T-helper 17 cell (primary cell): Measurements from ENCODE around the gene CDK15. TPM values are rescaled to one million over a fixed set of nuclear protein-coding genes. Genes with fewer than 3 reads are reported as not detected.

Experiments
- ATAC-seq: fragments of 150-1000 bp; cut with Tn5 transposase; 2 replicates; pipeline ENCODE4 v1.10.0; 2021; ENCODE audit warnings: mild to moderate bottlenecking, moderate library complexity
- DNase-seq, 3 donors: peaks; one replicate each; pipeline versions ENCODE4 v3.0.0 to v3.0.0-alpha.2; 2020 to 2021
- H3K9me3 ChIP-seq: one replicate; pipeline ENCODE4 v1.7.0; 2013; ENCODE audit warnings: low read length, mild to moderate bottlenecking; ENCODE audit not compliant: control insufficient read depth, poor library complexity, severe bottlenecking
- H3K27ac Mint-ChIP-seq: one replicate; pipeline ENCODE4 v1.8.0; 2022; ENCODE audit warnings: mild to moderate bottlenecking, moderate library complexity, mixed read lengths
- H3K27me3 Mint-ChIP-seq: one replicate; pipeline ENCODE4 v1.8.0; 2022; ENCODE audit warnings: mixed read lengths
- H3K36me3 Mint-ChIP-seq: one replicate; pipeline ENCODE4 v1.8.0; 2022; ENCODE audit warnings: low read depth, mixed read lengths
- H3K4me1 Mint-ChIP-seq: one replicate; pipeline ENCODE4 v1.8.0; 2022; ENCODE audit warnings: mild to moderate bottlenecking, mixed read lengths
- H3K4me3 Mint-ChIP-seq: one replicate; pipeline ENCODE4 v1.8.0; 2022; ENCODE audit warnings: mild to moderate bottlenecking, moderate library complexity, mixed read lengths
- total RNA-seq, 4 donors: library from RNA in 2 of 4; stranded (reverse) in 2 of 4; gene quantifications; one replicate each; pipeline ENCODE4 v1.2.3 and lab custom pipeline; 2022 to 2026

Gene CDK15
- total RNA-seq, 2 donors from 2014 or later = not detected

DNA sequence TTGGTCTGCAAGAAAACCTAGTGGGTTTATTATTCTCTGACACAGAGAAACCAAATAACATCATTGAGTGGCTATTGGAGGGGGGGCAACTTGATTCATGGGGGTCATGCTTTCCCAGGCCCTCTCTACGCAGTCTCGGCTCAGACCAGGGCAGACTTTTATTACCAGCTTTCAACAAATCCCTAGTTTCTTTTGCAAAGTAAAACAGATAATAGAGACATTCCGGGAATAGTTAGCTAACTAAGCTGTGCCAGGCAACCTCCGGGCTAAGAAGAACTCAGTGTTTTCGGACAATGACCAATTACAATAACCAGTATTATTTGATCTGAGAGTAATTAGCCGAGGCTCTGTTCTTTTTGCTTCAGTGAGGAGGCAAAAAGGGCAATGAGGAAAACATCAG, 66.3 kb downstream of the CDK15 start:
- DNase-seq (no peak), ATAC-seq (no peak)
- H3K27ac Mint-ChIP-seq = no peak overlapping the region
- H3K36me3 Mint-ChIP-seq = no peaks in the 10 kb centered on the region
- no peaks in the 10 kb centered on the region for H3K9me3 ChIP-seq
- H3K4me1 Mint-ChIP-seq = no peaks in the 10 kb centered on the region
- peaks cover 39% of the 10 kb centered on the region for H3K27me3 Mint-ChIP-seq
- no peak overlapping the region for H3K4me3 Mint-ChIP-seq

DNA sequence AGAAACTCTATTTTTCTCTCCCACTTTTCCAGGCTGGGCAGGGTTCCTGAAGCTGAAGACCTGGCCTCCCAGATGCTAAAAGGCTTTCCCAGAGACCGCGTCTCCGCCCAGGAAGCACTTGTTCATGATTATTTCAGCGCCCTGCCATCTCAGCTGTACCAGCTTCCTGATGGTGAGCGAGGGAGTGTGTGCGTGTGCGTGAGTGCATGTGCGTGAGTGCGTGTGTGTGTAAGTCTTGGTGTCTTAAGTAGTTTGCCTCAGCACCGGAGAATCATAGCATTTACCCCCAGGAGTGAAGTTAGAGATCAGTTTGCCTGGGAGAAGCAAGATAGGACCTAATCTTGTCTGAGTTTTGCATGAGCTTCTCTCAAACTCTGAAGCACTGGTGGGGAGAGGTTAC, 73.7 kb downstream of the CDK15 start:
- Mint-ChIP-seq H3K4me3 (no peak overlapping the region), H3K27ac (no peak overlapping the region), H3K36me3 (peaks cover 8% of the 10 kb centered on the region), H3K4me1 (peaks cover 17% of the 10 kb centered on the region), H3K27me3 (peaks cover 74% of the 10 kb centered on the region)
- DNase-seq (no peak), ATAC-seq (no peak)
- H3K9me3 ChIP-seq = no peaks in the 10 kb centered on the region

DNA sequence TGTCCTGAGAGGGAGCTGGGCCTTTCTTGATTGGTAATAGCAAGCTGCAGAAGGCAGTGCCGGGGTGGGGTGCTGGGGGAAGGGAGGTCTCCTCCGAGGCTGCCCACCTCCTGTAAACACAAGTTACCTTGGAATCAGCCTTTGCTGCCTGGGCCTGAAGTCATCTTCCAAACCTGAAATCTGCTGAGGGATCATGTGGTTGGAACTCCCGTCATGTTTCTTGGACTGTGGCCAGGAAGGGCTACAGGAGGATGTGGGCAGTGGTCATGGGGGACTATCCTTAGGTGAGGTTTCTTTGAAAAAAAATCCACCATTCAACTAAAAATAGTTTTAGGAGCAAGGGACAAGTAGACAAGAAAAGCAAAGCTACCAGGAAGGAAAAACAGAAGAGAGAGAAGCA, 74.2 kb downstream of the CDK15 start:
- Mint-ChIP-seq H3K27ac (peak overlapping the region; percentile 70), H3K36me3 (peaks cover 8% of the 10 kb centered on the region), H3K4me1 (peaks cover 17% of the 10 kb centered on the region), H3K27me3 (peaks cover 78% of the 10 kb centered on the region), H3K4me3 (no peak overlapping the region)
- no peaks in the 10 kb centered on the region for H3K9me3 ChIP-seq
- DNase-seq (no peak), ATAC-seq (no peak)

DNA sequence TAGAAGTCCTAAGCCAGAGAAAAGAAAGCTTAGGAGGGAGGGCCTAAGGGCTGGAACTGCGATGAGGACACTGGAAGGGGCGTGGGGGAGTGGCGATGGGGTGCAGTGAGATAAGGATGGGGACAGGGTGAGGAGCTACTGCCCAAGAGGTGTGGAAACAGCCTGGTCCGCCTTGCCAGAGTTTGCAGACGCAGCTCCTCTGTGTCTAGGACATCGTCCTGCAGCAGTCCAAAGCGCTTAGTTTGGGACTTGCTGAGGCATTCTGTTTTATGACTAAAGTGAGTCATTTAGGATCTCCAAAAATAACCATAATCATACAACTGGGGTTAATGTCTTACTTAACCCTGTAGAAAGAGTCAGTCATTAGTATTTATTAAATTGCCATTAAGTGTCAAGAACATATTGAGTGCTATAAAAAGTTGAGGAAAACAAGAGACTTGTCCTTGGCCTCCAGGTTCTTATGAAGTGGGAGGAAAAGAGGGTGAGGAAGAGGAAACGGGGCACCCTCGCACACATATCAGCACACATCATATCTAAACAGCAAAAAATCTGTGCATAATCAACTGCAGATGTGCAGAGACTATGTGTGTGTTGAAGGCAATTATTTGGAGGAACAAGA, 74.8 kb downstream of the CDK15 start:
- H3K4me1 Mint-ChIP-seq = peaks cover 17% of the 10 kb centered on the region
- peak overlapping the region; percentile 70 for H3K27ac Mint-ChIP-seq
- peaks cover 8% of the 10 kb centered on the region for H3K36me3 Mint-ChIP-seq
- DNase-seq (no peak), ATAC-seq (no peak)
- H3K9me3 ChIP-seq = no peaks in the 10 kb centered on the region
- H3K4me3 Mint-ChIP-seq = peak overlapping the region; percentile 33
- H3K27me3 Mint-ChIP-seq = peaks cover 78% of the 10 kb centered on the region

DNA sequence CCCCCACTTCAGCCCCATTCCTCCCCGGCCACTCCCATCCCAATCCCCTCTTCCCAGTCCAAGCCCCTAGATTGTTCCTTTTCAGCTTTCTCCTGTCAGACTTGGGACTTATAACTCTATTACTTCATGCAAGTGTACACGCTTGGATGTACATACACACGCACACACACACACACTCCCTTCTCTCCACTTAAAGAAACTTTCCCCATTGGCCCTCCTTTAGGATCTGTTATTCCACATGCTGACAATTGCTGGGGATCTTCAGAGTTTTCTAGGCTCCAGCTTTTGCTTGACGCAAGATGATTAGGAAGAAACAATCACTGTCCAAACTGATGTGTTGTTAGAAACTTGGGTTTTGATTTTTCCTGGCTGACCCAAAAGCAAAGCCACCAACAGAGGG, 75.4 kb downstream of the CDK15 start:
- Mint-ChIP-seq H3K4me1 (peaks cover 17% of the 10 kb centered on the region), H3K27me3 (peaks cover 81% of the 10 kb centered on the region), H3K36me3 (peaks cover 8% of the 10 kb centered on the region), H3K4me3 (no peak overlapping the region), H3K27ac (no peak overlapping the region)
- DNase-seq (no peak), ATAC-seq (no peak)
- H3K9me3 ChIP-seq = no peaks in the 10 kb centered on the region

DNA sequence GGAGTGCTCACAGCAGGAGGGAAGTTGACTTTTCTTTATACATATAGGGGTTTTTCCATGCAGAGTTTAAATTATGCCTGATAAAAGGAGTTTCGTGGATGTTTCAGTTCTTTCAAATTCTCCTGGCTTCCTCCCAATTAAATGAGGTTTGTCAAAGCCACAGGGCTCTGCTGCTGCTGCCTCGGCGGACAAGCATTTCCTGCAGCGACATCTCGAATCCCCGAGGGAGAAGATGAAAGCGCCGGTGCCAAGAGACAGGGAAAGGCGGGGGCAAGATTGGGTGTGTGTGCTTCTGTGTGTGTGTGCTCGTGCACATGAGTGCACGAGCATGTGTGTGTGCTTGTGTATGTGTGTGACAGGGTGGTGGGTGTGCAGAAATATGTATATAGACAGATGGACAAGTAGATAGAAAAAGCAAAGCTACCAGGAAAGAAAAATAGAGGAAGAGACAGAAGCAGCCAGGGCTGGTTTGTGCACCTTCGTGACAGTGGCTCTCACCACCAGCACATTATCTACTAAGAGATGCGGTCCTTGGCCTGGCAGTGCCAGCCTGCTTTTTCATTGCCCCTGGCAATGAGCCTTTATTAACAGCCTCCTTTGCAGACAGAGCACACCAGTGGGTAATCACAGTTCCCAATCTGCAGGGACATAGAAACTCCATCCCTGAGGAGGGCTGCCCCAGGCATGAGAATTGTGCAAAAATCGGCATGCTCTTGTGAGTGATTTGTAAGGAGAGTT, 76.2 kb downstream of the CDK15 start:
- DNase-seq = no peak
- Mint-ChIP-seq H3K4me1 (peaks cover 17% of the 10 kb centered on the region), H3K4me3 (peak overlapping the region; percentile 69)

DNA sequence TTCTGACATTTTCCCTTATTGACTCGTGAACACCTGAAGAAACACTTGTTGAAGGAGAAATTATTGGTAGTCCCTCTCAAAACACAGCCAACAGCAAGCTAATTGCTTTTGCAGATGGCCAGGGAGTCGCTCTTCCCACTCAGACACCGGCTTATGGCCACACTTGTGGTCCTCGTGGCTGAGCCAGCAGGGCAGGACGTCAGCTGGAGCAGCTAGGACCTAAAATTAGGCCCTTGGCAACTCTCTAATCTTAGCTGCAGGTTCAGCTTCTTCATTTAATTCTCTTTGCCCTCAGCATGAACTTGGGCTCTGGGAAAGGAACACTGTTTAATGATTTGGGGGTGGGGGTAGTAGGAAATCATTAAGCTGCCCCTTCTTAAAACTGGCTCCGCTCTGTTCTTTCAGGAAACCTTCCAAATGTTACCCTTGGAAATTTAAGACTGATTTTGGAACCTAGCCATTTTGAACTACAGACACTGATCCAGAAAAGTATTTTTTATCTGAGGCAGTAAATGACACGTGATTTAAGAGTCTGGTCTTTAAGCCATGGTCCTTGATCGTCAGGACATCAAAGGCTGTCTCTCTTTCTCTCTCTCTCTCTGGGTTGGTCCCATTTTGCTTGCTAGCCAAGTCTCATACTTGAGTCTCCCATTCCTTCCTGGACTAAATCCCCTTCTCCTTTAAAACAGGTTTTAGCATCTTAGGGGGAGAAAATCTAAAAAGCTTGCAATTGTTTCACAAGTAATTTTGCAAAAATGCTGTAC, 77.5 kb downstream of the CDK15 start:
- no peak overlapping the region for H3K4me3 Mint-ChIP-seq
- peaks cover 94% of the 10 kb centered on the region for H3K27me3 Mint-ChIP-seq
- H3K9me3 ChIP-seq = no peaks in the 10 kb centered on the region
- peaks cover 8% of the 10 kb centered on the region for H3K36me3 Mint-ChIP-seq
- no peak for ATAC-seq
- no peak overlapping the region for H3K27ac Mint-ChIP-seq
- no peak for DNase-seq
- peaks cover 17% of the 10 kb centered on the region for H3K4me1 Mint-ChIP-seq

More for the DNA sequence above, 76.2 kb downstream of the CDK15 start:
- no peak for ATAC-seq
- Mint-ChIP-seq H3K27me3 (peaks cover 87% of the 10 kb centered on the region), H3K27ac (peak overlapping the region; percentile 77), H3K36me3 (peaks cover 8% of the 10 kb centered on the region)
- no peaks in the 10 kb centered on the region for H3K9me3 ChIP-seq

DNA sequence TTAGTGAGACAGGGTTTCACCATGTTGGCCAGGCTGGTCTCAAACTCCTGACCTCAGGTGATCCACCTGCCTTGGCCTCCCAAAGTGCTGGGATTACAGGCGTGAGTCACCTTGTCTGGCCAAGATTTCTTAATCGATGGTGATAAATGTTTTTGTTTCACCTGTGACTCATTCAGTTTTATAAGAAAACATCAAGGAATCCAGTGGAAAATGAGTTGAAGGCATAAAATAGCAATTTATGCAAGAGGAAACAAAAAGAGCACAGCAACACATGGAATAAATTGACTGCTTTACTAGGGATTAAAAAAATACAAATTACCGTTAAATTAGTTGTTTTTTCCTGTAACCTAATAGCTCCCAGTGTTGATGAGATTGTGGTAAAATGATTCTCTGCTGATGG, 80.2 kb downstream of the CDK15 start:
- Mint-ChIP-seq H3K36me3 (peaks cover 10% of the 10 kb centered on the region), H3K4me1 (peaks cover 9% of the 10 kb centered on the region), H3K27ac (no peak overlapping the region), H3K27me3 (peaks cover 90% of the 10 kb centered on the region), H3K4me3 (no peak overlapping the region)
- DNase-seq = no peak
- ATAC-seq = no peak
- no peaks in the 10 kb centered on the region for H3K9me3 ChIP-seq

DNA sequence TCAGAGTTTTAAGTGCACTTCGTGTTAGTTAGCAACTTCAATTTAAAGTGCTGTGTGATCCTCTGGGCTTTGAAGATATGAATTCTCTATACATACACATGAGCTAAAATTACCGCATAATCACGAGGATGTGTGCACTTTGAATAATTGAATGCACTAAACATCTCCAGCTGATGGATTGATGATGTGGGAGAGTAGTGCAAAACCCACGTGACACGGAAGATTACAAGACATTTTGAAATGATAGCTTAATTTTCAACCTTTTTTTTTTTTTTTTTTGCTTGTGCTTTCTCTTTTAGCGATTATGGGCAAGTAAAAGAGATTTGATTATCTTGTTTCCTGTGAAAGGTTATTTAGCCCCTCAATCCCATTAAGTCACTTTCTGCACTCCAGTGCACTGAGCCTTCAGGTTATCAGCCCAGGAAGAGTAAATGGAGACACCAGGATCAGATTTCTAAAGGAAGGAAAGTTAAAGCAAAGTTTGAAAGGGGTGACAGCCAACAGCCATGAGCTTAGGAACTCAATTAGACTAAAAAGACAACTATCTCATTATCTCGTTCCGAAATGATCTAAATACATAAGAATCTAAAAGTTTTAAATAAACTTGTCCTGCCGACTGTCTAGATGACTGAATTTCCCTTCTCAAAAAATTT, 81.6 kb downstream of the CDK15 start:
- DNase-seq = no peak
- Mint-ChIP-seq H3K27me3 (peaks cover 90% of the 10 kb centered on the region), H3K36me3 (peaks cover 7% of the 10 kb centered on the region), H3K4me1 (no peaks in the 10 kb centered on the region), H3K4me3 (peak overlapping the region; percentile 41), H3K27ac (no peak overlapping the region)
- H3K9me3 ChIP-seq = no peaks in the 10 kb centered on the region
- ATAC-seq = no peak

DNA sequence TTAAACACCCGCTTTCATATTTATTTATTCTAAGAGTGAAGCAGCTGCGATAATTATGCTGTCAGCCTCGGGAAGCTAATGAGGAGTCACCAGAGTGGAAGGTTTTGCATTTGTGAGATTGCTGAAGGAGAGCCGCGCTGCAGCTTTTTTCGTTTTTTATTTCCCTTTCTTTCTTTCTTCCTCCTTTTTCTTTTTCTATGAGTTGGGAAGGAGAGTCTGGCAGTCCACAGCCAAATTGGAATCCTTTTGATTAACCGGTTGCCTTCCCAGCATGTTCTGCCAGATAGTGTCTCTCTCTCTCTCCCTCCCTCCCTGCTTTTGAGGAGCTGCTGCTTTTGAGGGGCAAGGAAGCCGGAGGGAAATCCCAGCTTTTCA, 82.1 kb downstream of the CDK15 start:
- no peak for ATAC-seq
- Mint-ChIP-seq H3K27ac (no peak overlapping the region), H3K27me3 (peaks cover 91% of the 10 kb centered on the region), H3K4me1 (peaks cover 3% of the 10 kb centered on the region), H3K4me3 (no peak overlapping the region), H3K36me3 (peaks cover 7% of the 10 kb centered on the region)
- DNase-seq = no peak
- H3K9me3 ChIP-seq = no peaks in the 10 kb centered on the region

DNA sequence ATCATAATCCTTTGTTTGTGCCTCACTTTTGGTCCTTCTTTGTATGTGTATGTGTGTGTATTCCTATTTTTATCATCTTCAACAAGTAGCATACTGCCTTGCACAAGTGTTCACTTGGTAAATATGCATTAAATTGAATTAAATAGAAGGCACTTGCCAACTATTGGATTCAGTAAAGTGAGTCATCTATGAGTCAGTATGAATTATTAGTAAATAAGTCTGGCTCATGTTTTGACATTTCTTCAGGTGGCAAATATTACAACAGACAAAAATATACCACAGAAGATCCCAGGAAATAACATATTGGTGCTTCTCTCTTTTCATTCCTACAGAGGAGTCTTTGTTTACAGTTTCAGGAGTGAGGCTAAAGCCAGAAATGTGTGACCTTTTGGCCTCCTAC, 84.1 kb downstream of the CDK15 start:
- H3K27me3 Mint-ChIP-seq = peaks cover 72% of the 10 kb centered on the region
- ATAC-seq (no peak), DNase-seq (no peak)
- no peak overlapping the region for H3K27ac Mint-ChIP-seq
- H3K4me3 Mint-ChIP-seq = no peak overlapping the region
- no peaks in the 10 kb centered on the region for H3K9me3 ChIP-seq
- H3K36me3 Mint-ChIP-seq = peaks cover 4% of the 10 kb centered on the region
- peaks cover 3% of the 10 kb centered on the region for H3K4me1 Mint-ChIP-seq

DNA sequence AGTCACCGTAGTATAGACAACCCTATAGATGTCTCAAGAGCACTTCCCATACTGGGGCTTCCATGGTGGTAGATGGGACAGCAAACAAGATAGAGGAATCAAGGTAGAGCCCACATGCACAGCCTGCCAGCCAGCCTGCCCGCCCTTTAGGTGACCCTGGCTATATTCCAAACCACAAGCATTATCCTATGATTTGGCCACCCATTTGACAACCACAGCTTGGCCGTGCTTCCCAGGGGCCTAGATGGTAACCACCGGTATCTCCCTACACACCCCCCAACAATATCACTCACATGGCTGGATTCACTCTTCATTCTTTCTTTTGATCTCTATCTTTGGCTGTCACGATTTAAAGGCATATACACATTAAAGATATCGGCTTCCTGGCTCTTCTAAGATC, 85.3 kb downstream of the CDK15 start:
- Mint-ChIP-seq H3K27ac (no peak overlapping the region), H3K4me3 (no peak overlapping the region), H3K27me3 (peaks cover 66% of the 10 kb centered on the region), H3K36me3 (peaks cover 4% of the 10 kb centered on the region), H3K4me1 (peaks cover 3% of the 10 kb centered on the region)
- DNase-seq = no peak
- ATAC-seq = no peak
- no peaks in the 10 kb centered on the region for H3K9me3 ChIP-seq

DNA sequence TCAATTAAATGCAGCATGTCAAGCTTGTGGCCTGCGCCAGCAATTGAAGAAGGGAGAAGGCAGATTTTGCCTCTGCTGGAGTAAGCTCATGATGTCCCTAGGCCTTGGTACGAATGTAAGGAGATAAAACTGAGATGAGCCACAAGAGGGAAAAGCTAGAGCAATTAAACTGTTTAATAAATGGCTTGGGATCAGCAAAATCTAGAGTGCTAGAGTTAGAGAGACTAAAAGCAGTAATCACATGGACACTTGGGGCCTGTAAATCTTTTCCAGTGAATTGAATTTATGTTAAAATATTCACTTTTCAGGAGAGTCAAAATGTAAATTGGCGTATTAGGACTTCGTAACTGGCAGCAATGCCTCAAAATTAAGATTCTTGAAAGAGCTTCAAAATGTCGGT, 86.2 kb downstream of the CDK15 start:
- H3K4me1 Mint-ChIP-seq = peaks cover 3% of the 10 kb centered on the region
- peaks cover 4% of the 10 kb centered on the region for H3K36me3 Mint-ChIP-seq
- DNase-seq (no peak), ATAC-seq (no peak)
- H3K4me3 Mint-ChIP-seq = no peak overlapping the region
- no peaks in the 10 kb centered on the region for H3K9me3 ChIP-seq
- peaks cover 65% of the 10 kb centered on the region for H3K27me3 Mint-ChIP-seq
- no peak overlapping the region for H3K27ac Mint-ChIP-seq
